DND-41 (cell line): ENCODE data around the gene RGS9.

Experiments used
- CTCF ChIP-seq: IDR thresholded peaks from 2 replicates; pipeline ENCODE4 v1.5.1; 2012; ENCODE audit warnings: borderline replicate concordance, low read length, moderate library complexity, mild to moderate bottlenecking; ENCODE audit not compliant: poor library complexity, severe bottlenecking; ENCODE audit errors: extremely low read depth
- EZH2 ChIP-seq: IDR thresholded peaks from 3 replicates; pipeline ENCODE4 v1.6.1; 2012; ENCODE audit warnings: borderline replicate concordance, low read depth, mild to moderate bottlenecking, moderate library complexity, low read length, inconsistent platforms; ENCODE audit not compliant: severe bottlenecking

GRCh38 chr17:65137021-65137939 lies at the start of gene RGS9:
- peak; percentile 99 for TF ChIP-seq CTCF
- no peak for TF ChIP-seq EZH2
